Fibroblast of mammary gland (primary cell): Measurements from ENCODE around the gene UPK1A.
"Not testable (repeated sequence)": the region's sequence is repeated elsewhere in the genome, so short reads cannot be mapped to it uniquely, and the experiment has no call there.

Experiments
- DNase-seq: peaks from one replicate; pipeline ENCODE4 v3.0.0-alpha.2; 2010; ENCODE audit warnings: low read depth
- H3K4me3 ChIP-seq: 2 replicates; pipeline ENCODE4 v1.5.1; 2011; ENCODE audit warnings: low read depth, mild to moderate bottlenecking, low read length, moderate library complexity; ENCODE audit not compliant: control insufficient read depth
- TF ChIP-seq, protein P1 (sequence below): conservative IDR thresholded peaks from 2 replicates; pipeline ENCODE4 v1.5.1; 2011; ENCODE audit warnings: low read depth, low read length, inconsistent platforms; ENCODE audit not compliant: control insufficient read depth, insufficient read depth

The UPK1A gene

GRCh38 chr19:35721374-35721773 is 55.1 kb downstream of the UPK1A start:
- TF ChIP-seq, protein P1, sequence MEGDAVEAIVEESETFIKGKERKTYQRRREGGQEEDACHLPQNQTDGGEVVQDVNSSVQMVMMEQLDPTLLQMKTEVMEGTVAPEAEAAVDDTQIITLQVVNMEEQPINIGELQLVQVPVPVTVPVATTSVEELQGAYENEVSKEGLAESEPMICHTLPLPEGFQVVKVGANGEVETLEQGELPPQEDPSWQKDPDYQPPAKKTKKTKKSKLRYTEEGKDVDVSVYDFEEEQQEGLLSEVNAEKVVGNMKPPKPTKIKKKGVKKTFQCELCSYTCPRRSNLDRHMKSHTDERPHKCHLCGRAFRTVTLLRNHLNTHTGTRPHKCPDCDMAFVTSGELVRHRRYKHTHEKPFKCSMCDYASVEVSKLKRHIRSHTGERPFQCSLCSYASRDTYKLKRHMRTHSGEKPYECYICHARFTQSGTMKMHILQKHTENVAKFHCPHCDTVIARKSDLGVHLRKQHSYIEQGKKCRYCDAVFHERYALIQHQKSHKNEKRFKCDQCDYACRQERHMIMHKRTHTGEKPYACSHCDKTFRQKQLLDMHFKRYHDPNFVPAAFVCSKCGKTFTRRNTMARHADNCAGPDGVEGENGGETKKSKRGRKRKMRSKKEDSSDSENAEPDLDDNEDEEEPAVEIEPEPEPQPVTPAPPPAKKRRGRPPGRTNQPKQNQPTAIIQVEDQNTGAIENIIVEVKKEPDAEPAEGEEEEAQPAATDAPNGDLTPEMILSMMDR, result no peak
- no peak overlapping the region for H3K4me3 ChIP-seq
- no peak for DNase-seq

DNA sequence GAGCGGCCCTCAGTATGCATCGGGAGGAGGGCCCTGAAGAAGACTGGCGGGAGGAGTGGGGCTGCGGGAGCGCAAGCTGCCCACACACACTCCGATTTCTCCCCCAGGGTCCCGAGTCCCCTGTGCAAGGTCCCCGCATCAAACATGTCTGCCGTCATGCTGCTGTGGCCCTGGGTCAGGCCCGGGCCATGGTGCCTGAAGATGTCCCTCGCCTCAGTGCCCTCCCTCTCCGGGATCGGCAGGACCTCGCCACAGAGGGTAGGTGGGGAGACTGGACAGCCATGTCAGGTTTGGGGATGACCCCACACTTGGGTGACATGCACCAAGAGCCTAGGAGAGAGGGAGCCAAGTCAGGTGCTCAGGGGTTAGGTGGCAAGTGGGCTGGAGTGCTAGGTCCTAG is 56.1 kb downstream of the UPK1A start:
- TF ChIP-seq, protein P1, result no peak
- H3K4me3 ChIP-seq, result no peak overlapping the region
- DNase-seq, result no peak

GRCh38 chr19:35722897-35723296 is 56.6 kb downstream of the UPK1A start:
- no peak for DNase-seq
- TF ChIP-seq, protein P1, result no peak
- H3K4me3 ChIP-seq, result no peak overlapping the region

GRCh38 chr19:35723671-35724070 is 57.4 kb downstream of the UPK1A start:
- TF ChIP-seq, protein P1, result no peak
- no peak overlapping the region for H3K4me3 ChIP-seq
- no peak for DNase-seq

DNA sequence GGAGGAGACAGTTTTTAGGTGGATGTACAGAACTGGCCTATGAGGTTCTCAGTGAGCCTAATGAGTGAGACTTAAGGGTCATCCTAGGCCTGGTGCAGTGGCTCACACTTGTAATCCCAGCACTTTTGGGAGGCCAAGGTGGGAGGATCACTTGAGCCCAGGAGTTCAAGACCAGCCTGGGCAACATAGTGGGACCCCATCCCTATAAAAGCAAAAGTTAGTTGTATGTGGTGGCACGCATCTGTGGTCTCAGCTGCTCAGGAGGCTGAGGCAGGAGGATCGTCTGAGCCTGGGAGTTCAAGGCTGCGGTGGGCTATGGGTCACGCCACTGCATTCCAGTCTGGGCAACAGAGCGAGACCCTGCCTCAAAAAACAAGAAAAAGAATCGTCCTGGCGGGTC is 57.8 kb downstream of the UPK1A start:
- not testable (repeated sequence) for DNase-seq, H3K4me3 ChIP-seq

DNA sequence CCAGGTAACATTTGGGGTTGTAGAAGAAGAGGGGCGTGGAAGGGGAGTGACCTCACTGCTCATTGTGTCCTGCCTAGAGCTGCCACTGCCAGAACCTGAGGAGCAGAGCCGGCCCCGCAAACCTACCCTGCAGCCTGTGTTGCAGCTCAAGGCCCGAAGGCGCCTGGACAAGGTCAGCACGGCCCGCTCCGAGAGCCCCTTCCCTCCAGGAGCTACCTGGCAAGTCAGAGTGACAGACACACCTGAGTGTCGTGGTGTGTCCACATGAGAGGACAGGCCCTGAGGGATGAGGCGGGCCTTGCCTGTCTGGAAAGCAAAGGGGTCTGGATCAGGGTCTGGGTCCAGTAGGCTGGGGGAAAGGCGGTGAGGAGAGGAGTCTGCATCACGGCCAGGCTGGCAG is 58.2 kb downstream of the UPK1A start:
- no peak overlapping the region for H3K4me3 ChIP-seq
- DNase-seq, result no peak
- TF ChIP-seq, protein P1, result no peak

DNA sequence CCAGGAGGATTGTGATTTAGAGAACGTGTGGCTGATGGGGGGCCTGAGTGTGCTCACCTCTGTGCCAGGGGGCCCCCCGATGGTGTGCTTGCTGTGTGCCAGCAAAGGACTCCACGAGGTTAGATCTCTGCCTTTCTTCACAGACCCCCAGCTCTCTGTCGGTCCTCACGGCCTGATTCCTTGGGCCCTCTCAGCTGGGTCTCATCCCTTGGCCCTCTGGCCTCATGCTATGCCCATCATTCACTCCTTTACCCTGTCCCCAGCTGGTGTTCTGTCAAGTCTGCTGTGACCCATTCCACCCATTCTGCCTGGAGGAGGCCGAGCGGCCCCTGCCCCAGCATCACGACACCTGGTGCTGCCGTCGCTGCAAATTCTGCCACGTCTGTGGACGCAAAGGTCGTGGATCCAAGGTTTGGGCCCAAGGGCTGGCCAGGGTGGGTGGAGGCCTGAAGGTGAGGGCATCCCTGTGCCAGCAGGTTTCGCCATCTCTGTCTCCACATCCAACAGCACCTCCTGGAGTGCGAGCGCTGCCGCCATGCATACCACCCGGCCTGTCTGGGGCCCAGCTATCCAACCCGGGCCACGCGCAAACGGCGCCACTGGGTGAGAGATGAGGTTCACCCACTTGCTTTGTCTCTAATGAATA is 59.0 kb downstream of the UPK1A start:
- H3K4me3 ChIP-seq, result no peak overlapping the region
- TF ChIP-seq, protein P1, result no peak
- no peak for DNase-seq
